Left kidney (tissue), 2 donors: ENCODE data around the gene TMEM134. TPM values are rescaled to one million over a fixed set of nuclear protein-coding genes. Genes with fewer than 3 reads are reported as not detected.

ENCODE experiments used
- DNase-seq: peaks from one replicate; pipeline ENCODE4 v3.0.0-alpha.2; 2013
- polyA plus RNA-seq: library from polyadenylated mRNA; unstranded; fragments of 120-200 nt; gene quantifications from one replicate; pipeline ENCODE4 v1.2.1, GENCODE V29; 2013; ENCODE audit not compliant: insufficient read length

Gene TMEM134
- polyA plus RNA-seq, 1 donor, result 39.4 TPM

DNA sequence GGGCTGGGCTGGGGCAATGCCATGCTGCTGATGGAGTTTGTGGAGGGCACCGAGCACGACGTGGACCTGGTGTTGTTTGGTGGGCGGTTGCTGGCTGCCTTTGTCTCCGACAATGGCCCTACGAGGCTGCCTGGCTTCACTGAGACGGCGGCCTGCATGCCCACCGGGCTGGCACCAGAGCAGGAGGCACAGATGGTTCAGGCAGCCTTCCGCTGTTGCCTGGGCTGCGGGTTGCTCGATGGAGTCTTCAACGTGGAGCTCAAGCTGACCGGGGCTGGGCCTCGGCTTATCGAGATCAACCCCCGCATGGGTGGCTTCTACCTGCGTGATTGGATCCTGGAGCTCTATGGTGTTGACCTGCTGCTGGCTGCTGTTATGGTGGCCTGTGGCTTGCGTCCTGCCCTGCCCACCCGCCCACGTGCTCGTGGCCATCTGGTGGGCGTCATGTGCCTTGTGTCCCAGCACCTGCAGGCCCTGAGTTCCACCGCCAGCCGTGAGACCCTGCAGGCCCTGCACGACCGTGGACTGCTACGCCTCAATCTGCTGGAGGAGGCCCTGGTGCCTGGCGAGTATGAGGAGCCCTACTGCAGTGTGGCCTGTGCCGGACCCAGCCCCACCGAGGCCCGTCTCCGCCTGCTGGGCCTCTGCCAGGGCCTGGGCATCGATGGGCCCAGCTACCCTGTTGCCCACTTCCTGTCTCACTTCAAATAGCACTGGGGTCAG lies 45.0 kb downstream of the TMEM134 start:
- no peak for DNase-seq

DNA sequence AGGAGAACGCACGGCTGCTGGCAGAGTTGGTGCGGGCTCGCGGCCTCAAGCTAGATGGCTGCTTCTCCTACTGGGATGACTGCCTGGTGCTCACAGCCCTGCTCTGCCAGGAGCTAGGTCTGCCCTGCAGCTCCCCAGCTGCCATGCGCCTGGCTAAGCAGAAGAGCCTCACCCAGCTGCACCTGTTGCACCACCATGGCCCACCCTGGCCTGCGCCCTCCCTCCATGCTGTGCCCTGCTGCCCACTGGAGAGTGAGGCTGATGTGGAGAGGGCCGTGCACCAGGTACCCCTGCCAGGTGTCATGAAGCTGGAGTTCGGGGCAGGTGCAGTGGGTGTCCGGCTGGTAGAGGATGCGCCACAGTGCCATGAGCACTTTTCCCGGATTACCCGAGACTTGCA lies 45.6 kb downstream of the TMEM134 start:
- no peak for DNase-seq

DNA sequence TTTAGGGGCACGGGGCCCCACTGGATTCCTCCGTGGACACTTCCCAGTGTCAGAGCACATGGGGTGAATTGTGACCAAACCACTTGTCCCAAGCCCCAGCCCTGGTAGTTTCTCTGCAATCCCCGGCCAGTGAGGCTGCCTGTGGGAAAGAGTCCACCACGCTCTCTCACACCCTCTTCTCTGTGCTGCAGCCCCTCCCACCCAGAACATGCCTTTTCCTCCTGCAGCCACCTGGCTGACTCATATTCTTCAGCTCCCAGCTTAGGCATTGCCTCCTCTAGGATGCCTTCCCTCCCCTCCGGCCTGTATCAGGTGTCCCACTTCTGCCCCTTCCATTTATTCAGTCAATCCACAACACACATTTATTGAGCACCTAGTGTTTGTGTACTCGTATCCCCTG lies 46.2 kb downstream of the TMEM134 start:
- DNase-seq, result no peak

DNA sequence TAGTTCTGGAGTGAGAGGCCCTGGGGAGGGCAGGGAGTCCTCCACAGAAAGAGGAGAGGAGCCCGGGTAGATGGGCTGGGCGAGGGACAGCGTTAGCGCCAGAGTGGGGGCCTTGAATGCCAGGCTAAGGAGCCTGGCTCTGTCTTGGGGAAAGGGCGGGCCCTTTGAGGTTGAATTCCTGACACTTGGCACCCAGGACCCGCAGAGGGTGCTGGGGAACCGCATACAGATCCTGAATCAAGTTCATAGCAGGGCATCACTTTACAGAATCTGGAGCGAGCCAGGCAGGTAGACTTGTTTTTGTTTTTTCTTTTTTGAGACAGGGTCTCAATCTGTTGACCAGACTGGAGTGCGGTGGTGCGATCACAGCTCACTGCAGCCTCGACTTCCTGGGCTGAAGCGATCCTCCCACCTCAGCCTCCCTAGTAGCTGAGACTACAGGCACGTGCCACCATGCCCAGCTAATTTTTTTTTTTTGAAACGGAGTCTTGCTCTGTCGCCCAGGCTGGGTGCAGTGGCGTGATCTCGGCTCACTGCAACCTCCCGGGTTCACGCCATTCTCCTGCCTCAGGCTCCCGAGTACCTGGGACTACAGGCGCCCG lies 47.5 kb downstream of the TMEM134 start:
- no peak for DNase-seq

DNA sequence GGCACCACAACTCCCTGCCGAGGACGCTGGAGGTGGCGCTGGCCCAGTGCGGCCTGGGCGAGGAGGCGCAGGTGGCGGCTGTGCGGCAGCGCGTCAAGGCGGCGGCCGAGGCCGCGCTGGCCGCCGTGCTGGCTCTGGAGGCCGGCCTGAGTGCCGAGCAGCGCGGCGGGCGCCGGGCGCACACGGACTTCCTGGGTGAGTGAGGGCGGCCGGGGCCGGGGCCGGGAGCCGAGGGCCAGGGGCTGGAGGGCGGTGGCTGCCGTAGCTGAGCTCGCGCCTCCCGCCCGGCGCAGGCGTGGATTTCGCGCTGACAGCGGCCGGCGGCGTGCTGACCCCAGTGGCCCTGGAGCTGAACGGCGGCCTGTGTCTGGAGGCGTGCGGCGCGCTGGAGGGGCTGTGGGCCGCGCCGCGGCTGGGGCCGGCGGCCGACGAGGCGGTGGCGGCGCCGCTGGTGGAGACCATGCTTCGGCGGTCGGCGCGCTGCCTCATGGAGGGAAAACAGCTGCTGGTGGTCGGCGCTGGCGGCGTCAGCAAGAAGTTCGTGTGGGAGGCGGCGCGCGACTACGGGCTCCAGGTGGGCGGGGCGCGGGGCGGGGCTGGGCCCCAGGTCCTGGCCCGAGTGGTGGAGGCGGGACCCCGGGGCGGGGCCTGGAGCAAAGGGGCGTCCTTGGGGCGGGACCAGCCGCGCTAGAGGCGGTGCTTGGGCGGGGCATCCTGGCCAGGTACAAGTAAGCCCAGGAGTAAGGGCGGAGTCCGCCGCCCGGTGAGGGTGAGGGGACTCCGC lies 48.2 kb downstream of the TMEM134 start:
- DNase-seq, result peak; percentile 94

DNA sequence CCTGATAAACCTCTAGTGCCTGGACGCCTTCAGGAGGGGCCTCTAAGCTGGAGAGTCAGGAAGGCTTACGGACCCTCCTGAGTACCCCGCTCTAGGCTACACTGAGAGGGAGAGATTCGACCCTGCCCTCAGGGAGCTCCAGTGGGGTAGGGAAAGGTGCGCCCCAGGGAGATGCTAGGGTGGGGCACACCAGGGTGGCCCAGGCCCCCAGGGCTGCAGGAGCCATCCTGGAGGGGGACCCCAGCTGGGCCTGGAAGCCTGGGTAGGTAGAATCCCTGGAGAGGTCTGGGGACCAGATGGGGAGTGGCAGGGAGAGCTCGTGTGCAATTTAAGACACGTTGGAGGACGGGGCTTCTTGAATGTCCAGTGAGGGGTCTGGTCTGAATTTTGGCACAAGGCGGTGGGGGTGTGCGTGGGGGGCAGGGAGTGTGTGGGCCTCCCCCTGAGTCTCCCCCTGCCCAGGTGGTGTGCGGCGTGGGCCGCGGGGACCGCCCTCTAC lies 48.9 kb downstream of the TMEM134 start:
- no peak for DNase-seq

DNA sequence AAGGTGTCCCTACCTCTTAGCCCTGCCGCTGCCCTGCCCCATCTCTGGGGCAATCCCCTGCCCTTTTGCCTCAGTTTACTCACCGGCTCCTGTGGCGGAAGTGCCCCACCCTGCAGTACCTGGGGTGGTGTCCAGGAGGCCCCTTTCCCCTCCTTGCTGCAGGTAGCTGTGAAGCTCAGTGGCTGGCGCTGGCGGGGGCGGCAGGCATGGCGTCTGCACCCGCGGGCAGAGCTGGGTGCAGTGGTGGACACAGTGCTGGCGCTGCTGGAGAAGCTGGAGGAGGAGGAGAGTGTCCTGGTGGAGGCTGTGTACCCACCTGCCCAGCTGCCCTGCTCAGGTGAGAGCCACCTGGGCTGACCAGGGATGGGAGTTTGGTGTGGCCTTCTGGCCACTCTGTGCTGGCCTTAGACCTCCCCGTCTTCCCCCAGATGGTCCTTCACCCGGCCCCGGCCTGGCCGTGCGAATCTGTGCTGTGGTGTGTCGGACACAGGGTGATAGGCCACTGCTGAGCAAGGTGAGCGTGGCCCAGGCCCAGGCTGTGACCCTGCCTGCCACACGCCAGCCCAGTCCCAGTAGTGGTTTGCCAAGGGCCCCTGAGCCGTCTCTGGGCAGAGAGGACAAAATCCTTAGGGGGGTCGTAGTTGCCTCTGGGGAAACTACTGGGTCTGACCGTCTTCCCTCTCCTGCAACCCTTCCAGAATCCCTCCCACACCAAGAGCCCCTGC lies 49.6 kb downstream of the TMEM134 start:
- DNase-seq, result no peak

DNA sequence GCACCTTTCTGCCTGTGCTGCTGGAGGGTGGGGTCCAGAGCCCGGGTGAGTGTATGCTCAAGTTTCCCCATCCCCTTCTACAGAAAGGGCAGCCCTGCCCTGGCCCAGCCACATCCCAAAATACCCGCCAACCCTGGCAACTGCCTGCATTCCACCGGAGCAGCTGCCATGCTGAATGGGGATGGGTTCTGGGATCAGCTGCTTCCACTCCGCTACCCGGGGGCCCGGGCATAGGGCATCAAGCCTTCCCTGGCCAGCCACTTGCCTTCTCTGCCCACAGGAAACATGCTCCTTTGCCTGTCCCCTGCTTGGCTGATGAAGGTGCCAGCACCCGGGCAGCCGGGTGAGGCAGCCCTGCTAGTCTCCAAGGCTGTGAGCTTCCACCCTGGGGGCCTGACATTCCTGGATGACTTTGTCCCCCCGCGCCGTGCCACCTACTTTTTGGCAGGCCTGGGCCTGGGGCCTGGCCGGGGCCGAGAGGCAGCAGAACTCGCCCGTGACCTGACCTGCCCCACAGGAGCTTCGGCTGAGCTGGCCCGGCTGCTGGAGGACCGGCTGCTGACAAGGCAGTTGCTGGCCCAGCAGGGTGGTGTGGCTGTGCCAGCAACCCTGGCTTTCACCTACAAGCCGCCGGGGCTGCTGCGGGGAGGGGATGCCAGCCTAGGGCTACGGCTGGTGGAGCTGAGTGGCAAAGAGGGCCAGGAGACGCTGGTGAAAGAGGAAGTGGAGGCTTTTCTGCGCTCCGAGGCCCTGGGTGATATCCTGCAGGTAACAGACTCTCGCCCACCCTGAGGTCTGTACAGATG lies 50.4 kb downstream of the TMEM134 start:
- no peak for DNase-seq

DNA sequence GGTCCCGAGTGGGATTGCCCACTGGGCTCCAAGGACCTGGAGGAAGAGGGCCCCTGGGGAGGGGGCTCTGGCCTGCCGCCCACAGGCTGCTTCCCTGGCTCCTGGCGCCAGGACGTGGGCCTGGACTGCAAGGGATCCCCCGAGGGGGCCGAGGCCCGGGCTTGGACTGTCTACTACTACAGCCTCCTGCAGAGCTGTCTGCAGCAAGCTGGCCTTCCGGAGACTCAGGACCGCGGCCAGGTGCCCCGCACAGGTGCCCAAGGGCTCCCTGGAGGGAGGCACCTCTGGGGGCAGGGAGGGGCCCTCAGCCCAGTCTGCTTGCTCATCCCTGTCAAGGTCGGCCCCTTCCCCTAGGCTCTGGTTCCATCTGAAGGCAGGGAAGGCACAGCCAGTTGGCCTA lies 51.6 kb downstream of the TMEM134 start:
- no peak for DNase-seq

DNA sequence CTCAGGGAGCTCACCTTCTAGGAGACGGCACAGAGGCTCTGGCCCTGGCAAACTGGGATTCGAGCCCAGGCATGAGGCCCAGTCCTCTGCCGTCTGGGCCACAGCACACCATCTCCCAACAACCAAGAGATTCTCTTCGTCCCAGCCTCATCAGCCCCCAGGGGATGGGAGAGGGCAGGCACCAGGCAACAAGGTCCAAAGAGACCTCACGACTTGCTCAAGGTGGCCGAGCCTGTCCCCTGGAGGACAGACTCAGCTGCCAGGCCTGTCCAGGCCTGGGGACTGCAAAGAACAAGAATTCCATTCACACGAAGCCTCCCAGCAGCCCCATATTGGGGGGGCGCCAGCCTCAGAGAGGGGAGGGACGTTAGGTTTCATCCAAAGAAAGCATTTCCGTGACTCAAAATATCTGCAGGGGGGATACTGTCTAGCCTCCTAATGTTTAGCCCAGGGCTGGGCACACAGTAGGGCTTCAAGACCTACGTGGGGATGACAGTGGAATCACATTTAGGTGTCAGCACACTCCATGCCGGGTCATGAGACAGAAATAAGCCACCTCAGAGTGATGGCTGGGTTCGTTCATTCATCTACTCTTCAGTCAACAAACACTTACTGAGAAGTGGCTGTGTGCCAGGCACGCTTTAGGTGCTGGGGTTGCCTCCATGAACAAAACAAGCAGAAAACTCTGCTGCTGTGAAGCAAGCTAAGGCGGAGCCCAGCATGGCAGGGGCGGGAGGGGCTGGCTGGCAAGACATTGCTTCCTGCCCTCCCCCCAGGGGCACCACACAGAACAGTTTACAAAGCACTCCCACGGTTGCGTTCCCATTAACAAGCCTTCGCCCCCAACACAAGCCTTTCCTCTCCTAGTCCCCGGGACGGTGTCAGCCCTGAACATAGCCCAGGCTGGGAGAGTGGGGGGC lies 52.4 kb downstream of the TMEM134 start:
- no peak for DNase-seq

DNA sequence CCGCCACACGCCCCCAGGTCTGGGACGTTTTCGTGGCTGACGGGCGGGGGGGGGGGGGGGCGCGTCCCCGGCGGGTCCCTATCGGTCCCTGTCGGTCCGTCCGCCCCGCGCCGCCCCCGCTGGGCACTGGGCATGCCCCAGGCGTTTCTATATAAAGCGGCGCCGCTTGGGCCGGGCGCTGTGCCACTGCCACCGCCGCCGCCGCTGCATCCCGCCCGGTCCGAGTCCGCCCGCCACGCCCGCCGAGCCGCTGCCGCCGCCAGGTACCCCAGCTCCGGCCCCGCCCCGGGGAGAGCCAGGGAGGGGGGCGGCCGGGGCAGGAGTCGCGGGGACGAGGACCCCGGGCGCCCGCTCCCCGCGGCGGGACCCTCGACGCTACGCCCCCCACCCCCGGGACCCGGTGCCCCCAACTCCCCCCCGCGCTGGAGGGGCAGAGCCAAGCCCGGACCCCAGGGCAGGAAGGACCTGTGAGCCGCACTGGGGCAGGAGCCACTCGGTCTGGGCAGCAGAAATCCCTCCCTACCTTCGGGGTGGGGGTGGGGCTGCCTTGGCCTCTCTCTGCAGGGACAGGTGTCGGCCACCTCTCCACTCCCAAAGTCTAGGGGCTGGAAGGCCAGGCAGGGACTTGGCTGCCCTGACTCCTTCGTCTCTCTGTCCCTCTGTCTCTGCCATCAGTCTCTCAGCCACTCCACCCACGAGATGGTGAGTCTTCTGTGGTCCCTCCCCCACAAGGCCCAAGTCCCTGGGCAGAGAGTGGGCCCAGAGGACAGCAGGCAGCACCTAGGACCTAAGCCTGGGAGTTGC lies 53.3 kb downstream of the TMEM134 start, which contains the start of gene CARNS1:
TSS of gene CARNS1 (plus strand) at position 178 of the 804 bp plus-strand sequence. CDS start at position 700, 522 bp downstream.
- no peak for DNase-seq

DNA sequence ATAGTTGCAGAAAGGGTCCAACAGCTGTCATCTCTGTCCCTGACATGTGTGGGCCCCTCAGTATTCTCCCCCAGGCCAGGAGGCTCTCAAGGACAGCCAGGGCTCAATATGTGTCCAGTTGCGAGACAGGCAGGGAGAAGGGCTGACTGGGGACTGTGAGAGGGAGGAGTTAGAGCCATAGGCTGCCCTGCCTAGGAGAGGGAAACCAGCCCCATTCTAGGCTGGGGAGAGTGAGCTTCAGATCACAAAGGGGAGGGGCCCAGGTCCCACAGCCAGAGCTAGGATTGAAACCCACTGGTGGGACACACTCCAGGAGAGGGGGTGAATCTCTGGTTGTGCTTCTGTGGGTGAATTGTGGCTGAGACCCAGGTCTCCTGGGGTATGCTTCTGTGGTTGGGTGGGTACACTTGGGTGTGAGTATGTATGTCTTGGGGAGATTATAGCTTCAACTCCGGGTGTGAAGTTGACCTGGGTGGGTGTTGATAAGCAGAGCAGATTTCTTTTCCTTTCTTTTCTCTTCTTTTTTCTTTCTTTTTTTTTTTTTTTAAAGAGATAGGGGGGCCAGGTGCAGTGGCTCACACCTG lies 55.7 kb downstream of the TMEM134 start:
- DNase-seq, result no peak

DNA sequence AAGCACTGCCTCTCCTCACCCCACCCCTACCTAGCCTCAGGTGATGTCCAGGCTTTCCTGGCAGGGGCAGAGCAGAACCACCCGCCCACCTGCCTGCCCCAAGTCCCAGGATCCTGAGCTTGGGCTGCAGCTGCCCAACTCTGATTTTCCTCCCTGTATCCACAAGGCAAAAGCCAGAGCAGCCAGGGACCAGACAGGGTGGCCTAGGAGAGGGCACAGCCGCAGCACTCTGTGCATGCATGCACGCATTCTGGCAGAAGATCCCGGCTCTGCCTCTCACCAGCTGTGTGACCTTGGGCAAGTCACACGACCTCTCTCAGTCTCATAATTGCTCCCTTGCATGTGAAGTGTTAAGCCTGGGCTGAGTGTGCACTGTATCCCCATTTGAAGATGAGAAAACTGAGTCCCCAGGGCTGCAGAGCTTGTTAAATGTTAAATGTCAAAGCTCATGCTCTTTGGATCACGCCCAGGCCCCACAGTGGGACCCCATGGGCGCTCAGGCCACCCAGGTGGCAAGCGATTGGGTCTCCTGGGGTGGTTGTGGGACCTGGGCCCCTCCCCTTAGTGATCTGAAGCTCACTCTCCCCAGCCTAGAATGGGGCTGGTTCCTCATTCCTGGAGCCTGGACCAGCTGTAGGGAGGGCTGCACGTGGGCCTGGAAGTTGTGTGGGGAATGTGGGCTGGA lies 56.4 kb downstream of the TMEM134 start:
- DNase-seq, result no peak

DNA sequence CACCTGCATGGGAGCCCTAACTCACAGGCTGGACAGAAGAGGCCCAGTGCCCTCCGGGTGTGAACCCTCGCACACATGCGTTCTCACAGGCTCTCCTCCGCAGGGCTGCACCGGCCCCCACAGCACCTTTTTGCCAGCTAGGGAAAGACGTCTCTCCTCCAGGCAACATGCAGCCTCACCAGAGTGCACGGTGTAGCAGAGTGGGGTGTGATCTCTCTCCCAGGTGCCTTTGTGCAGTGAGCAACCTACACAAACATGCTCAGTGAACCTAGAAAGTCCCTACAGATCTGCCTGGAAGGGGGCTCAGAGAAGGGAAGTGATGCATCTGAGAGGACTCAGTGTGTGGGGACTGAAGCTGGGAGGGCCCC lies 57.3 kb downstream of the TMEM134 start:
- DNase-seq, result no peak
